Inflammatory macrophage (primary cell): ENCODE measurements around the gene B3GAT2.
"Not testable (repeated sequence)": the region's sequence is repeated elsewhere in the genome, so short reads cannot be mapped to it uniquely, and the experiment has no call there.

Experiments used
- DNase-seq, 2 donors: peaks; one replicate each; pipeline ENCODE4 v3.0.0-alpha.2; 2020 to 2022
- total RNA-seq, 18 experiments: gene quantifications; one replicate each; lab custom pipeline; 2026; ENCODE audit warnings: mixed read lengths in 6 of 18, inconsistent platforms in 2 of 18; lab: John Stamatoyannopoulos, UW

B3GAT2 gene, protein sequence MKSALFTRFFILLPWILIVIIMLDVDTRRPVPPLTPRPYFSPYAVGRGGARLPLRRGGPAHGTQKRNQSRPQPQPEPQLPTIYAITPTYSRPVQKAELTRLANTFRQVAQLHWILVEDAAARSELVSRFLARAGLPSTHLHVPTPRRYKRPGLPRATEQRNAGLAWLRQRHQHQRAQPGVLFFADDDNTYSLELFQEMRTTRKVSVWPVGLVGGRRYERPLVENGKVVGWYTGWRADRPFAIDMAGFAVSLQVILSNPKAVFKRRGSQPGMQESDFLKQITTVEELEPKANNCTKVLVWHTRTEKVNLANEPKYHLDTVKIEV
- 0 to 0.49 (median 0) reads per million in 18 experiments for total RNA-seq

DNA sequence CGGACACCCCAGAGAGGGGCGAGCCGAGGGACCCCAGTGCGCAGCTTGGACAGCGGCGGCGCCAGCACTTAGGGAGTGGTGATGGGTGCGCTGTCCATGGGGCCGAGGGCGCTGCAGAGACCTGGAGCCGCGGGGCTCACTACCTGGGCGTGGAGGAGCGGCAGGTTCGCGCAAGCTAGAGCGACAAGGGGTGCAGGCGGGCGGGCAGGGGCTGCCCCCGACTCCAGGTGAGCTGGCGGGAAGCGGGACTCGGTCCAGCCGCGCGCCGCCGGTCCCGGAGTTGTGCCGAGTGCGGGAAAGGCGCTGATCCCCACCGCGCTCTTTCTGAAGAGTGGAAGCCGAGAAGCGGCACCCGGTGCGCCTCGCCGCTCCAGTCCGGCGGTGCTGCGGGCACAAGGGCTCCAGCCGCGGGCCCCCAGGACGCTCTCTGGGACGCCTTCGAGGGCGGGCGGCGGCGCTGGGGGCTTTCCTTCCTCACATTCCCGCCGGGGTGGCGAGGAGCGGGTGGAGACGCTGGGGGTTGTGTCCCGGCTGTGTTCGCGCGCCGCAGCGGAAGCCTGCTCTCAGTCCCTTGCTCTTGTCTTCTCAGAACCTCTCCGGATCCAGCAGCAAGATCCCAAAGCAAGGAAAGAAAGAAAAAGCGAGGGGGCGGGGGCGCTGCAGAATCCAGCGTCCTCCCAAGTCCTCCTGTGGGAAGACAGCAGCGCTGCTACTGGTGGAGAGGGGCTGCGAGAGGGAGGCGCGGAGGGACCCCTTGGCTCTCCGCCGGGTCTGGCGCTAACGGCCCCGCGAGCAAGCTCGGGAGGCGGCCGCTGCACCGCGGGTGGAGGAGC lies at the start of gene B3GAT2:
B3GAT2 (minus strand) TSS at position 610 of the 833 bp plus-strand sequence. CDS start 631 bp downstream, outside the sequence.
- no peak for DNase-seq

GRCh38 chr6:70998148-70998547 lies 41.3 kb upstream of the B3GAT2 start:
- DNase-seq = no peak

GRCh38 chr6:70997379-70997778 lies 40.5 kb upstream of the B3GAT2 start:
- DNase-seq = no peak

DNA sequence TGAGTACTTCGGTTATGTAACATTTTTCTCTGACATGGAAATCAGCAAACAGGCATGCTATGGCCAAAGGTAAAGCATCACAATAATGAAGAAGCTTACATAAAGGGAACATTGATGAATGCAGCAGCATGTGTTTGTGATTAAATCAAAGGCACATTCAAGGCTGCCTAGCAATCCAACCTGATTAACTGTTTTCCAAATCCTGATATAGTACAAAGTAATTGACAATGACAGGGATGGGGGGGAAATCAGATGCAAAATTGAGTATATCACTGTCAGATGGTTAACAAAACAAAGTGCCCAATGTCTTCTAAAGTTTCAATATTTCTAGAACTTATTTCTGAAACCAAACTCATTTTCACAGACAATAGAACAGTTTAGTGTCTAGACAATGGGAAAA lies 39.2 kb upstream of the B3GAT2 start:
- DNase-seq = no peak

GRCh38 chr6:70995411-70995810 lies 38.6 kb upstream of the B3GAT2 start:
- DNase-seq = no peak

DNA sequence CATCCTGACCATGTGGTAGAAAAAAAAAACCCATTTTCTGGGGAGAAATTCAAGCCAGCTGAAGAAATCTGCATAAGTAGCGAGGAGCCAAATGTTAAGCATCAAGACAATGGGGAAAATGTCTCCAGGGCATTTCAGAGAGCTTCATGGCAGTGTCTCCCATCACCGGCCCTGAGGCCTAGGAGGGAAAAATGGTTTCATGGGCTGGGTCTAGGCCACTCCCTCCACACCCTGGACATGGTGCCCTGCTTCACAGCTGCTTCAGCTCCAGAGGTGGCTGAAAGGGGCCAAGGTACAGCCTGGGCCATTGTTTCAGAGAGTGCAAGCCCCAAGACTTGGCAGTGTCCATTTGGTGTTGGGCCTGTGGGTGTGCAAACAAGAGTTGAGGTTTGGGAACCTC lies 34.4 kb upstream of the B3GAT2 start:
- DNase-seq = no peak

DNA sequence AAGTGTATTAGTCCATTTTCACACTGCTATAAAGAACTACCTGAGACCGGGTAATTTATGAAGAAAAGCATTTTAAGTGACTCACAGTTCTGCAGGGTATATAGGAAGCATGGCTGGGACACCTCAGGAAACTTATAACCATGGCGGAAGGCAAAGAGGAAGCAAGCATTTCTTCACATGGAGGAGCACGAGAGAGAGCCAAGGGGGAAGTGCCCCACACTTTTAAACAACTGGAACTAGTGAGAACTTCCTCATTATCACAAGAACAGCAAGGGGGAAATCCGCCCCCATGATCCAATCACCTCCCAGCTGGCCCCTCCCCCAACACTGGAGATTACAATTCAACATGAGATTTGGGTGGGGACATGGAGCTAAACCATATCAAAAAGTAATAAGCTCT lies 28.3 kb upstream of the B3GAT2 start:
- peak; percentile 54 for DNase-seq

GRCh38 chr6:70982747-70983146 lies 25.9 kb upstream of the B3GAT2 start:
- no peak for DNase-seq

DNA sequence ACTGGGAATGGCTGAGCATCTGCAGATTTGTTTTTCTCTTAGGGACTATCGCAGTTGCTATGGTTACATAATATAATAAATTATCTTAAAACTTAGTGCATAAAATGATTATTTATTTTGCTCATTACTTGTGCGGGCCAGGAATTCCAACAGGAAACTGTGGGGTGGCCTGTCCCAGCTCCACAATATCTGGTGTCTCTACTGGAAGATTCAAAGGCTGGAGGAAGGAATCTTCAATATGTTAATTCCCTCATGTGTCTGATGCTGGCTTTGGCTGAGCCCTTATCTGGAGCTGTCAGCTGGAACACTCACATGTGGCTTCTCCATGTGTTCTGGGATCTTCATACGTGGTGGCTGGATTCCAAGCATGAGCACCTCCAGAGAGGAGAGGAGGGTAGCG lies 23.9 kb upstream of the B3GAT2 start:
- no peak for DNase-seq

- DNase-seq = no peak
Observed at GRCh38 chr6:70973604-70974003, 16.7 kb upstream of the B3GAT2 start.

GRCh38 chr6:70967049-70967448 lies 10.2 kb upstream of the B3GAT2 start:
- no peak for DNase-seq

- DNase-seq = no peak
Observed at GRCh38 chr6:70957284-70957617, 391 bp upstream of the B3GAT2 start.

- DNase-seq = no peak
Observed at GRCh38 chr6:70956191-70956450, 739 bp downstream of the B3GAT2 start.

DNA sequence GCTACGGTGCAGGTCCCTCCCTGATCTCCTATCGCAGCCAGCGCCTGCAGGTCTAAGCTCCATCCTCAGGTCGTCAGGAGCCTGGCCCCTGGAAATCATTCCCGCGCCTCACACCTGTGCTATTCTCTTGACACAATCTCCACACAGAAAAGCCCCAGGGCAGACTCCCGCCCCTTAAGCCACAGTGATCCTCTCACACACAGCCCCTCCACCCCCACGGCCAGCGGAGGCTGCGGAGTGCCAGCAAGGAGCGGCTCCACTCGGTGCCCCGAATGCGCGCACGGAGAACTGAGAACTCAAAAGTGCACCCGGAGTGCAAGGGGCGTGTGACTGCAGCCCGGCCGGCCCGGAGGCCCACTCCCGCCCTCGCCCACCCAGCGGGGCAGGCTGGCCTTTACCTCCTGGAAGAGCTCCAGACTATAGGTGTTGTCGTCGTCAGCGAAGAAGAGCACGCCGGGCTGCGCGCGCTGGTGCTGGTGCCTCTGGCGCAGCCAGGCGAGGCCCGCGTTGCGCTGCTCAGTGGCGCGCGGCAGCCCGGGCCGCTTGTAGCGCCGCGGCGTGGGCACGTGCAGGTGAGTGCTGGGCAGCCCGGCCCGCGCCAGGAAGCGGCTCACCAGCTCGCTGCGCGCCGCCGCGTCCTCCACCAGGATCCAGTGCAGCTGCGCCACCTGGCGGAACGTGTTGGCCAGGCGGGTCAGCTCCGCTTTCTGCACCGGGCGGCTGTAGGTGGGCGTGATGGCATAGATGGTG lies 1.2 kb downstream of the B3GAT2 start:
- peak; percentile 64 to 78 for DNase-seq

DNA sequence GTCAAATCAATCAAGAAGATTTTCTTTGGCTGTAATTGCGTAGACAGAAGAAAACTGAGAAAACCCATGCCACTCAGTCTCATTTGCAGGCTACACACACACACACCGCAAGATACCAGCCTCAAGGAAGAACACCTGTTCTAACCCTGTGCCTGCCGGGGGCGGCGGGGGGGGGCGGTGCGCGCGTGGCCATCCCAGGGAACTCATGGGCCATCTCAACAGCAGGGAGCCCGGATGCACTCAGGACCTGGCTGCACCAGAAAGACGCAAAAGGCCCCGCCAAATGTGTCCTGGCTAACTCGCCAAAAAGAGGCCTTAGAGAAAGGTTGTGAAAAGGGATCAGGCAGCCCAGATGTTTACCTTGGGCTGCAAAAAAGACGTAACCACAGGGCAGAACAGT lies 2.1 kb downstream of the B3GAT2 start:
- DNase-seq = no peak

DNA sequence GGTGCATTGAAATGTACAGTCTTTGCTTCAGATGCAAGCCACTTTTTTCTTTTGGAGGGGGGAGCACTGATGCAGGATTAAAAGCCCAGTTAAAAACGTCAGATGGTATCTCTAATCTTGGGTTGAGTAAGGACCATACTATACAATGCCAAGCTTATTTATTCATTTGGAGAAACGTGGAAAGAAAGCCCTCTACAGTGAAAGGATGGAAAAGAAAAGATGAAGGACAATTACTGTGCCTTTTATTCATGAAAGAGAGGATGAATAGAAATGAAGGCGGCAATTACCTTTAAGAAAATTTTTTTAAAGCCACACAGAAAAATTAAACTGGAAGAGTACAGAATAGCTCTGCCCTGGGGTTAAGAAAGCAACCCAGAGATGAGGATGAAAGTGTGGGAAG lies 2.7 kb downstream of the B3GAT2 start:
- no peak for DNase-seq

DNA sequence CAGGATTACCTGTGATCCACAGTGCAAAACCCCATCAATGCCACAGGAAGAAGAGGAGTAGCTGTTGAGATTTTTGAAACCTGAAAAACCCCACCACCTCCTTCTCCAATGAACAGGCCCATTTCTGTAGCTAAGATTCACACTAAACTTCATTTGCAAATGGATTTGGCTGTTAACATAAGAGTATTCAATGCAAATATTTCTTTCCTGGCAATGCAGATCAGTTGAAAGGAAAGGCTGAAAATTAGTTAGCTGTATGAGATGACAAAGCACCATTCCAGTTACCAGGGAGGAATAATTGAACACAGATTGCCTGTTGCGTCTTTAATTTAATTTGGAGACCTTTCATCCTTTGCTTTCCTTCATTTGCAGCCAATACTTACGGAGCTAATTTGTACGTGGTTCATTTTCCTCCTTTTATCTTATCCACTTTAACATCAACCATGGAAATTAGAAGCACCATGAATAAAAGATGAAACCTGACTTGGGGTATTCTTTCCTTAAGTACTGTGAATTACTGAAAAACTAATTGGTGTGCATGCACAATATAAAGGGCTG lies 4.2 kb downstream of the B3GAT2 start:
- DNase-seq = no peak

GRCh38 chr6:70944321-70944720 lies 12.5 kb downstream of the B3GAT2 start:
- not testable (repeated sequence) for DNase-seq

DNA sequence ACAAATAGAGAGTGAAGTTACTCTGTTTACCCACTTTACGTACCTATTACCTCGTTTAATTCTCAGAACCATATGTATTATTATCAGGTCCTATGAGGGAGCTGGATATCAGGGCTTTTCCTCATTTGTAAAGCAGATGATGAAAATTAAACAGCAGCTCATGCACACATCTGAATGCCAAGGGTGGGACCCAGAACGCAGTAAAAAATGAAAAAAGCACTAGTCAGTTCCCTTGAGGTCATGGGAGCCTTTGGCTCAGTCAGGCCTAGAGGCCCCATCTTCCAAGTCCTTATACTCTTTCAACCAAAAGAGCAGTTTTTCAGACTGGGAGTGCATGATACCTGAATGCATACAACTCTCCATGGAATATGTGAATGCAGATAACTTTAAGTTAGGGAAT lies 23.0 kb downstream of the B3GAT2 start:
- no peak for DNase-seq

- DNase-seq = no peak
Observed at GRCh38 chr6:70905742-70906141, 51.1 kb downstream of the B3GAT2 start.

DNA sequence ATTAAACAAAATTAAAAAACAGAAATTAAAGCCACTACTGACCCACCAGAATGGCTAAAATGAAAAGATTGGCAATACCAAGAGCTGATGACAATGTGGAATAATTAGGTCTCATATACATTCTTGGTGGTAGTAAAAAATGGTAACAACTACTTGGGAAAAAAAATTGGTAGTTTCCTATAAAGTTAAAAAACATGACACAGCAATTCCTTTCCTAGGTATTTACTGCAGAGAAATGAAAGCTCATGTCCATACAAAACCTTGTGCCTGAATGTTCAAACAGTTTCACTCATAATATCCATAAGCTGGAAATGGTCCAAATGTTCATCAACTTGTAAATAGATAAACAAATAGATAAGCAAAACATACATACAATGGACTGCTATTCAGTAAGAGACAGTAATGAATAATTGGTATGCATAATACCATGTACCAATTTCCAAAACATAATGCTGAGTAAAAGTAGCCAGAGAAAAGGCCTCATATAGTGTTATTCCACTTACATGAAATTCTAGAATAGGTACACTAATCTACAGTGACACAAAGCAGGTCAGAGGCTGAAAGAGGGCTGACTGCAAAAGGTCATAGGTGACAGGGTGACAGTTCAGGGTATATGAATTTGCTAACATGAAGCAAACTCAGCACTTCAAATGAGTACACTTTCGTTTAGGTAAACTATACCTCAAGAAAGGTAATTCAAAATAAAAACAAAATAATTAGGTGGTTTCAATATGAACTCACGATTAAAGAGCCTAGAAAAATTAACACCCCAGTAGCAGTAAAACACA lies 53.0 kb downstream of the B3GAT2 start:
- DNase-seq = no peak

DNA sequence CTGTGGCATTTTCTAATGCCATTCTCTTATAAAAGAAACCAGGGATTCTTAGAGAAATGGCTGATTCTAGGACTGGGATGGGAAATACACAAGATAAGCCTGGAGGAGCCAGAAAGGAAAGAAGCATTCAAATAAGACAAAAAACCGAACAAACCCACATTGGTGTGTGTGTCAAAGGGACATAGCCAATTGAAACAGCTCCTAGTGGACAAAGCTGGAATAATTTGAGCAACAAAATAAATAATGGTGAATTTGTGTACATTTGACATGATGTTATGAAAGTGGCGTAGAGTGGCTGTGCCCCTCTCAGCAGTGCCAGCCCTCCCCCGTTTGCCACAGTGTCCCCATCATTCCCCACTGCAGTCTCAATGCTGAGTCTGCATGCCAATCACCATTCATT lies 55.5 kb downstream of the B3GAT2 start:
- DNase-seq = no peak

DNA sequence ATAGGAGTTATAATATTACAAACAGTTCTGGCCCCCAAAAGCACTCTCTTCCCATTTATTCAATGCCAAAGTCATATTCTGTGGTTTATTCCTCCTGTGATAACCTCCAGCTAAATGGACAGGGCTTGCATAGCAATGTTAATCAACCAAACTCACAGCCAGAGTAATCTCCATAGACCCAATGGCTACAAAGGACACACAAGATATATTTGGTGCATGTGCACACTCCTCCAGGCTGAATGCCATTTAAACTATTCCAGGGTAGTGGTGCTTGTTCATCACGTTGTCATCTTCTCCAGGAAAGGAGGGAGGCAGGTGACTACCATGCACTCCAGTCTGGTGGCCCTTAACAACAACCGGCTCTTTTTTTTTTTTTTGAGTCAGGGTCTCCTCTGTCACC lies 56.8 kb downstream of the B3GAT2 start:
- DNase-seq = no peak
